Vagina (tissue), 2 donors: ENCODE data around the gene GDPGP1.

Experiments used
- POLR2A ChIP-seq, 2 donors: fragments of 450-650 bp; IDR thresholded peaks; one replicate each; pipeline ENCODE4 v1.6.1; 2017; ENCODE audit warnings: antibody characterized with exemption in 2 of 2, mild to moderate bottlenecking in 2 of 2, moderate library complexity in 2 of 2
- POLR2AphosphoS5 ChIP-seq, 2 donors: sonication (generic); formaldehyde crosslinking; IDR thresholded peaks; one replicate each; pipeline ENCODE4 v1.9.0; 2017; ENCODE audit warnings: antibody characterized with exemption in 2 of 2, mild to moderate bottlenecking in 2 of 2, low read depth in 1 of 2; ENCODE audit not compliant: insufficient read depth in 1 of 2
- TF ChIP-seq, protein P1 (sequence below), 3 experiments: fragments of 450-650 bp in 2 of 3; fragments of 200-600 bp in 1 of 3; sonication (generic) in 1 of 3; IDR thresholded peaks; one replicate each; pipeline ENCODE4 v1.5.1; 2017 to 2019; ENCODE audit warnings: antibody characterized with exemption in 3 of 3, mild to moderate bottlenecking in 2 of 3, moderate library complexity in 2 of 3

DNA sequence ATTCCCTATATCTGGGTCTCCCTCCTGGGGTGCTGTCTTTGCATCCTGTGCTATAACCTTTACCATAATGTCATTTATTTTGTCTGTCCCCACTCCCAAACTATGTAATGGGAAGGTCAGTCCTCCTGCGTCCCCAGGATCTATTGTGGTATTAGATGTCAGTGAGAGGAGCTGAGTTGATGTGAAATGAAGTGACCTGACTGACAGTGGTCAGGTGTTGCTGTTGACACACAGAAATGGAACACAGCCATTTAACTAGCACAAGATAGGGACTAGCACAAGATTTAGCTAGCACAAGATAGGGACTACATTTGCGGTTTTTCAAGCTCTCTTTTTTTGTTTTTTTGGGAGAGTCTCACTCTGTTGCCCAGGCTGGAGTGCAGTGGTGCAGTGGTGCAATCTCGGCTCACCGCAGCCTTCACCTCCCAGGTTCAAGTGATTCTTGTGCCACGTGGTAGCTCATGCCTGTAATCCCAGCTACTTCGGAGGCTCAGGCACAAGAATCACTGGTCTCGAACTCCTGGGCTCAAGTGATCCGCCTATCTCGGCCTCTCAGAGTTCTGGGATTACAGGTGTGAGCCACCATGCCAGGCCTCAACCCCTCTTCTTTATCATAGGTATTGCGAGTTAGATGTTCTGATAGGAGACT lies 36.6 kb downstream of the GDPGP1 start:
- TF ChIP-seq POLR2A (IDR thresholded peaks at IDR 0.05): no peak
- TF ChIP-seq, protein P1, sequence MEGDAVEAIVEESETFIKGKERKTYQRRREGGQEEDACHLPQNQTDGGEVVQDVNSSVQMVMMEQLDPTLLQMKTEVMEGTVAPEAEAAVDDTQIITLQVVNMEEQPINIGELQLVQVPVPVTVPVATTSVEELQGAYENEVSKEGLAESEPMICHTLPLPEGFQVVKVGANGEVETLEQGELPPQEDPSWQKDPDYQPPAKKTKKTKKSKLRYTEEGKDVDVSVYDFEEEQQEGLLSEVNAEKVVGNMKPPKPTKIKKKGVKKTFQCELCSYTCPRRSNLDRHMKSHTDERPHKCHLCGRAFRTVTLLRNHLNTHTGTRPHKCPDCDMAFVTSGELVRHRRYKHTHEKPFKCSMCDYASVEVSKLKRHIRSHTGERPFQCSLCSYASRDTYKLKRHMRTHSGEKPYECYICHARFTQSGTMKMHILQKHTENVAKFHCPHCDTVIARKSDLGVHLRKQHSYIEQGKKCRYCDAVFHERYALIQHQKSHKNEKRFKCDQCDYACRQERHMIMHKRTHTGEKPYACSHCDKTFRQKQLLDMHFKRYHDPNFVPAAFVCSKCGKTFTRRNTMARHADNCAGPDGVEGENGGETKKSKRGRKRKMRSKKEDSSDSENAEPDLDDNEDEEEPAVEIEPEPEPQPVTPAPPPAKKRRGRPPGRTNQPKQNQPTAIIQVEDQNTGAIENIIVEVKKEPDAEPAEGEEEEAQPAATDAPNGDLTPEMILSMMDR (IDR thresholded peaks at IDR 0.05): no peak
- no peak for TF ChIP-seq POLR2AphosphoS5 (IDR thresholded peaks at IDR 0.05; ENCODE audit: insufficient read depth in 1 of 2, low read depth in 1 of 2)
